Measurements from ENCODE around the gene TAF3.

Gene TAF3

DNA sequence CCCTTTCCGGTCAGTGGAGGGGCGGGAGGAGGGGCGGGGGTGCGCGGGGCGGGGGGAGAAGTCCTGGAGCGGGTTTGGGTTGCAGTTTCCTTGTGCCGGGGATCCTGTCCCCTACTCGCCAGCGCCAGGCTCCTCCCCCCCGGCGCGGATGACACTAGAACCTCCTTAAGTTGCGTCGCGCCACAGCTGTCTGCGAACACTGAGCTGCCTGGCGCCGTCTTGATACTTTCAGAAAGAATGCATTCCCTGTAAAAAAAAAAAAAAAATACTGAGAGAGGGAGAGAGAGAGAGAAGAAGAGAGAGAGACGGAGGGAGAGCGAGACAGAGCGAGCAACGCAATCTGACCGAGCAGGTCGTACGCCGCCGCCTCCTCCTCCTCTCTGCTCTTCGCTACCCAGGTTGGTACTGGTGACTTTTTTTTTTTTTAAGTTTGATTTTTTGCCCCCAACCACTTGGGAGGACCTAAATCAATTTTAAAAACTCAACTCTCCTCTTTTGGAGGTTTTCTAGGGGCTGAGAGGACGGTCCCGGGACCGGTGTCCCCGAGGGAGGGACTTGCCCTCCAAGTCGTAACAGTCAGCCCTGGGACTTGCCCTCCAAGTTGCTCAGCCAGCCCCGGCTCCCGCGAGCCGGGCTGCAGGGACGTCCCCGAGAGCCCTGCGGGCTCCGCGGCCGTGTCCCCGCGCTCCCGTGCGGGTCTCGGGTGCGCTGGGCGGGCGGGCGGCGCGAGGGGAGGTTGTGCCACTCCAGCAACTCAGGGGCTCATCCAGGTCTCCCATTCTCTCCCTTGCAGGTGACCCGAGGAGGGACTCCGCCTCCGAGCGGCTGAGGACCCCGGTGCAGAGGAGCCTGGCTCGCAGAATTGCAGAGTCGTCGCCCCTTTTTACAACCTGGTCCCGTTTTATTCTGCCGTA lies 236.4 kb downstream of the TAF3 start, which contains the start of gene GATA3:
Gene GATA3, plus strand, starts transcription at position 195 of the 914 bp plus-strand sequence. CDS start 968 bp downstream, outside the sequence.
- TF ChIP-seq, protein P1, sequence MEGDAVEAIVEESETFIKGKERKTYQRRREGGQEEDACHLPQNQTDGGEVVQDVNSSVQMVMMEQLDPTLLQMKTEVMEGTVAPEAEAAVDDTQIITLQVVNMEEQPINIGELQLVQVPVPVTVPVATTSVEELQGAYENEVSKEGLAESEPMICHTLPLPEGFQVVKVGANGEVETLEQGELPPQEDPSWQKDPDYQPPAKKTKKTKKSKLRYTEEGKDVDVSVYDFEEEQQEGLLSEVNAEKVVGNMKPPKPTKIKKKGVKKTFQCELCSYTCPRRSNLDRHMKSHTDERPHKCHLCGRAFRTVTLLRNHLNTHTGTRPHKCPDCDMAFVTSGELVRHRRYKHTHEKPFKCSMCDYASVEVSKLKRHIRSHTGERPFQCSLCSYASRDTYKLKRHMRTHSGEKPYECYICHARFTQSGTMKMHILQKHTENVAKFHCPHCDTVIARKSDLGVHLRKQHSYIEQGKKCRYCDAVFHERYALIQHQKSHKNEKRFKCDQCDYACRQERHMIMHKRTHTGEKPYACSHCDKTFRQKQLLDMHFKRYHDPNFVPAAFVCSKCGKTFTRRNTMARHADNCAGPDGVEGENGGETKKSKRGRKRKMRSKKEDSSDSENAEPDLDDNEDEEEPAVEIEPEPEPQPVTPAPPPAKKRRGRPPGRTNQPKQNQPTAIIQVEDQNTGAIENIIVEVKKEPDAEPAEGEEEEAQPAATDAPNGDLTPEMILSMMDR (IDR thresholded peaks at IDR 0.05; ENCODE audit: low read depth, low read length): no peak
- peak within 1 kb of the TSS; percentile 73 for H3K4me3 ChIP-seq (ENCODE audit: low read depth, low read length)

DNA sequence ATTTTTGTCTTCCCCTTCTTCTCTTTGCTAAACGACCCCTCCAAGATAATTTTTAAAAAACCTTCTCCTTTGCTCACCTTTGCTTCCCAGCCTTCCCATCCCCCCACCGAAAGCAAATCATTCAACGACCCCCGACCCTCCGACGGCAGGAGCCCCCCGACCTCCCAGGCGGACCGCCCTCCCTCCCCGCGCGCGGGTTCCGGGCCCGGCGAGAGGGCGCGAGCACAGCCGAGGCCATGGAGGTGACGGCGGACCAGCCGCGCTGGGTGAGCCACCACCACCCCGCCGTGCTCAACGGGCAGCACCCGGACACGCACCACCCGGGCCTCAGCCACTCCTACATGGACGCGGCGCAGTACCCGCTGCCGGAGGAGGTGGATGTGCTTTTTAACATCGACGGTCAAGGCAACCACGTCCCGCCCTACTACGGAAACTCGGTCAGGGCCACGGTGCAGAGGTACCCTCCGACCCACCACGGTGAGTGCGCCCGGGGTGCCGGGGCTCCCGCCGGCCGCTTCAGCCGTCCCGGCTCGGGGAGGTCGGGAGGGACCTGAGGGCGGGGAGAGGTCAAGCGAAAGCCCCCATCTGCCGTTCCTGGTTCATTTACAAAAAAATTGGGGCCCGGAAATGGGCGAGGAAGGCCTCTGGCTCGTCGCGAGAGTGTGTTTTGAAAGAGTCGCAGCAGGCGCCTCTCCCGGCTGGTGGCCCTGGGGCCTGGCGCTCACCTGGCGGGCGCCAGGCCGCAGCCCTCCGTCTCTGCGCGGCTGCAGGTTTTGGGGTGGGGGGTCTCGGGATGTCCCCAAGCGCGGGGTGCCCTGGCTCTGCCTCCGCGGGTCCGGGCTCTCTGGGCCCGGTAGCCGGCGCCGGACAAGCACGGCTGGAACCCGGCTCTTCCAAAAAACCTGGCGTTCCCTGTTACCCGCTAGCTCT lies 237.4 kb downstream of the TAF3 start:
- TF ChIP-seq, protein P1 (IDR thresholded peaks at IDR 0.05; ENCODE audit: low read depth, low read length): no peak
- peak overlapping the region; percentile 73 for H3K4me3 ChIP-seq (ENCODE audit: low read depth, low read length)

DNA sequence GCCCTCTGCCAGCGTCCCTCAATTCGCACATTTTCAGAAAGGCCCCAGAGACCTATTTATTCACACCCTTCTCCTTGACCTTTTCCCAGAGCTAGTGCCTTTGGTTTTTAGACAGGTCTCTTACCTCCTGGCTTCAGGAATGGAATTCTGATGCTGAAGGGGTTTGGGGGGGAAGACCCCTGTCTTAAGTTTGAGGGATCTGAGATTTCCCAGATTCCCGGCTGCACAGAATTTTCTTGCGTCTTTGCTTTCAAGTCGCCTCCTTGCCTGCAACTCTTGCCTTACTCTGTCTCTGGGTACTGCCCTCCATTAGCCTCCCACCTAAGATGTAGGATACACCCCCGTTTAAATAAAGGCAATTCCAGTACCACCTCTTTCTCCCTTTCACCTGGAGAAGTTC lies 238.1 kb downstream of the TAF3 start:
- H3K4me3 ChIP-seq (ENCODE audit: low read depth, low read length): peak overlapping the region; percentile 73
- TF ChIP-seq, protein P1 (IDR thresholded peaks at IDR 0.05; ENCODE audit: low read depth, low read length): no peak

DNA sequence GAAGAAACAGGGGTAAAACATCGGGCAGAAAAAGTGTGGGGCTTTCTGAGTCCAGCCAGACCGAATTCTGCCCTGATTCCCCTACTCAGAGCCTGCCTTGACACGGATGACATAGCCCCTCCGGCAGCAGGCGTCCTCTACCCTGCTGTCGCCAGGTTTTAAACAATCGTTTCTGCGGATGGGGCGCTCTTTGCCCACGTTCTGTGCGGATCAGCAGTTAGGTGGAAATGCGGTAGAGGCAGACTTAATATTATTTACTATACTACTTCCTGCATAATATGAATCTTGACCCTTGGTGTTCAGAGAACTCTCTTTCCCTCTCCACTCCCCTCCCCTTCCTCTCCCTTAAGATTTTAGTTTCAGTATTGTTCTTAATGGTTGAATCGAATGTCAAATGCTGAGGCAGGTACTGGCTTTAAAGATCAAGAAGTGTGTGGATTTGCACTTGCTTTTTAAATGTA lies 238.6 kb downstream of the TAF3 start:
- H3K4me3 ChIP-seq (ENCODE audit: low read depth, low read length): peak overlapping the region; percentile 73
- TF ChIP-seq, protein P1 (IDR thresholded peaks at IDR 0.05; ENCODE audit: low read depth, low read length): no peak

DNA sequence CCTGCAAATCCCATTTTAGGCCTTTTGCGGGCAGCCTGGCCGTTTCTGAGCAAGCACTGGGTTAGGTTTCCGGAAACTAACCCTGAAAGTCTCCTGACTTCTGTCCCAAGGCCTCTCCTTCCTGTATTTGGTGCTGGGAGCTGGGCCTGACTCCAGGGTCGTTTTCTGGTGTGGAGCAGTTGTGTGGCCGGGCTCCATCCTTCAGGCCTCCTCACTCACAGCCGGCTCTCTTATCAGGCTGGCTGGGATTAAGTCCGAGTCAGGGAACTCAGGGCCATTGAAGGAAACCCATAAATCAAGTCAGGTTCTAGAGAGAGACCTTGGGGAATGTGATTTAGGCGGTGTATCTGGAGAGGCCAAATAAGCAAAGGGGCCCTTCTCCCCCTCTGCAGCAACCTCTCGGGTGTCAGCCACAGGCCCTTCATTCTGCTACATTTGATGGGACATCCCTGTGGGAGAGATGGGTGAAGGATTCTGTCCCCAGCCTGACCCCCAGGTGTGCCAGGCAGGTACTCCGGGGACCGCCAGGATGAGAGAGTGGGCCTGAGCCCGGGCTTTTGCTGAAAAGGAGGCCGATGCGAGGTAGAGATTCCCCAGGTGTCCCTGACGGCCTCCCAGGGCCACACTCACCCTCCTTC lies 239.4 kb downstream of the TAF3 start:
- no peak overlapping the region; the same call in 1 of the 2 replicates for H3K4me3 ChIP-seq (ENCODE audit: low read depth, low read length)
- TF ChIP-seq, protein P1 (IDR thresholded peaks at IDR 0.05; ENCODE audit: low read depth, low read length): no peak

DNA sequence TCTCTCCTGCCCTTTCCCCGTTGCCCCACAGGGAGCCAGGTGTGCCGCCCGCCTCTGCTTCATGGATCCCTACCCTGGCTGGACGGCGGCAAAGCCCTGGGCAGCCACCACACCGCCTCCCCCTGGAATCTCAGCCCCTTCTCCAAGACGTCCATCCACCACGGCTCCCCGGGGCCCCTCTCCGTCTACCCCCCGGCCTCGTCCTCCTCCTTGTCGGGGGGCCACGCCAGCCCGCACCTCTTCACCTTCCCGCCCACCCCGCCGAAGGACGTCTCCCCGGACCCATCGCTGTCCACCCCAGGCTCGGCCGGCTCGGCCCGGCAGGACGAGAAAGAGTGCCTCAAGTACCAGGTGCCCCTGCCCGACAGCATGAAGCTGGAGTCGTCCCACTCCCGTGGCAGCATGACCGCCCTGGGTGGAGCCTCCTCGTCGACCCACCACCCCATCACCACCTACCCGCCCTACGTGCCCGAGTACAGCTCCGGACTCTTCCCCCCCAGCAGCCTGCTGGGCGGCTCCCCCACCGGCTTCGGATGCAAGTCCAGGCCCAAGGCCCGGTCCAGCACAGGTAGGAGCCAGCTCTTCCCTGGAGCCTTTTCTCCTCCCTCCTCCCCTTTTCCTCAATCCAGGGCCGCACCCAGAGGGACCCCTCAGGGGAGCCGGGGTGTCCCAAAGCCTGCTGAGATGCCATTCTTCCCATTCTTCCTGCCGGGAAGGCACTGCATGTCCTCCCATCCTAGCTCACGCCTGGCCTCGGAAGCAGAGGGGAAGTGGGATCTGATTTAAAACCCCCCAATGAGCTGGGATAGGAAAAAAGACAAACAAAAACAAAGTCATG lies 240.2 kb downstream of the TAF3 start:
- TF ChIP-seq, protein P1 (IDR thresholded peaks at IDR 0.05; ENCODE audit: low read depth, low read length): no peak
- H3K4me3 ChIP-seq (ENCODE audit: low read depth, low read length): no peak overlapping the region
